GM12873 (cell line): ENCODE measurements around the gene POMT2.

Source experiments
- CTCF ChIP-seq: IDR thresholded peaks from 2 replicates; pipeline ENCODE4 v1.5.1; 2012; ENCODE audit warnings: low read depth, mild to moderate bottlenecking, moderate library complexity, low read length, control low read depth; ENCODE audit not compliant: insufficient read depth; ENCODE audit errors: missing control alignments

The POMT2 gene

DNA sequence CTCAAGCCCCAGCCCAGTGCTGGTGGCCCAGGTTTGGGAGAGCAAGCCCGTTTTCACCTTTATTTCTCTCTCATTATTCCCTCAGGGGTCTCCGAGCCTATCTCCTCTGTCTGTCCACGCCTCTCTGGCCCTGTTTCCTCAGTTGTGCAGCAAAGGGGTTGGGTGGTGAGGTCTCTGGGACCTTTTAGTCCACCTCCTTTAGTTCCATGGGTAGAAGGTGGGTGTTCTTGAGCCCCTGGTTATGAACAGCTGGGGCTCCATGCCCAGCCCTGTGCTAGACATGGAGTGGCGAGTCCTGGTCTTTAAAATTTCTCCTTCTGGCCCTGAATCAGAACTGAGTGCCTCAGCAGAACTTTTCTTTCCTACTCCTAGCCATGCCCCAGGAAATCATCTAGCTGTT is 48.4 kb downstream of the POMT2 start:
- TF ChIP-seq CTCF, result no peak

DNA sequence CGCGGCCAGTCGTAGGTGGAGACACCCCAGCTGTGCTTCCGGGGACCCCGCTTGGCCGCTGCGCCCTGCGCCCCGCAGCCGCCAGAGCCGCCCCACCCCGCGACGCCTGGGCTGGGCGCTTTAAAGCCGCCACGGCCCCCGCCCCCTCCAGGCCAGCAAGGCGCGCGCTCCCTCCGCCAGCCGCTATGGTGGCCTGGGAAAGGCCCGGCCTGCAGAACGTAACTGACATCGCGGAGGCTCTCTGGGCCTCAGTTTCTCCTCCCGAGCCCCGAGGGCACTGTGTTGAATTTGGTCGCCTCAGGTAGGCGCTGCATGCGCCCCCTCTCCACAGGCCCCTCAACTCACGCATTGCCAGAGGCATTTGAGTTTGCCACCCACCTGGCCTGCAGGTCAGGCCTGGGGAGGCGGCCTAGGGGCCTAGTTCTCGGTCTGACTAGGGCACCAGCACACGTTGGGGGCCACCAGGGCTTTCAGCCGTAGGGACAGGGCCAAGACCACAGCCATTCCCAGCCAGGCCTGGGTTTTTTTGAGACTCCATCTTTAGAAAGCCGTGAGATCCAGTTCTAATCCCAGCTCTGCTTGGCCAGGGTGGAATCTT is 49.5 kb downstream of the POMT2 start, which contains the start of gene NGB:
TSS of gene NGB (minus strand) at position 94 of the 598 bp plus-strand sequence. CDS start 269 bp downstream, outside the sequence.
- TF ChIP-seq CTCF, result no peak

DNA sequence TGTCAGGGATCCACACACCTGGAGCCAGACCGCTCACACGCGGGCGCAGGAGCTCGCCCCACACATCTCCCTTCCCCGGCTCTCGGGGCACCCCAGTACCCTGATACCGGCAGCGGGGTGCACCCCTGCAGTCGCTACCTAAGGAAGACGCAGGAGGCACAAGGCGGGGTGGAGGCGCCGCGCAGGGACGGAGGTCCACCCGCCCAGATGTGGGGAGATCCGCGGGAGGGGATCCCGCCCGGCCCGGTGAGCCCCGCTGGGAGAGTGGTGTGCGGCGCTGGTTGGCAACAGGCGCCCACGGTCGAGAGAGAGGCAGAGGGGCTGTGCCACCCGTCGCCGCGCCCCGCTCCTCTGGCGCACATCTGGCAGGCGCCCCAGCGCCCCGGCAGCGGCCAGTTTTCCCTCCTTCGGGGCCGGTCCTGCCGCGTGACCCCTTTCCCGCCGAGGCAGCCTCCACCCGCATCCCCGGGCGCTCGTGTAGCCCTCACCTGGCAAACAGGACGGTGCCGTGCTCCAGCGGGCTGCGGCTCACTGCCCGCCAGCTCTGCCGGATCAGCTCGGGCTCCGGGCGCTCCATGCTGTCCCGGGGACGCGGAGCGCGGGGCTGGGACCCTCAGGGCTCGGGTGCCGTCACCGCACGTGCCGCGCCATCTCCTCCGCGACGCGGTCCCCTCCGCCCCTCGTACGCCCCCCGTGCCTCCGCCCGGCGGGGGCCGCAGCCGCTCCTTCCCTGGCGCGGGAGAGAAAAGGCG is 50.1 kb downstream of the POMT2 start:
- TF ChIP-seq CTCF, result no peak

DNA sequence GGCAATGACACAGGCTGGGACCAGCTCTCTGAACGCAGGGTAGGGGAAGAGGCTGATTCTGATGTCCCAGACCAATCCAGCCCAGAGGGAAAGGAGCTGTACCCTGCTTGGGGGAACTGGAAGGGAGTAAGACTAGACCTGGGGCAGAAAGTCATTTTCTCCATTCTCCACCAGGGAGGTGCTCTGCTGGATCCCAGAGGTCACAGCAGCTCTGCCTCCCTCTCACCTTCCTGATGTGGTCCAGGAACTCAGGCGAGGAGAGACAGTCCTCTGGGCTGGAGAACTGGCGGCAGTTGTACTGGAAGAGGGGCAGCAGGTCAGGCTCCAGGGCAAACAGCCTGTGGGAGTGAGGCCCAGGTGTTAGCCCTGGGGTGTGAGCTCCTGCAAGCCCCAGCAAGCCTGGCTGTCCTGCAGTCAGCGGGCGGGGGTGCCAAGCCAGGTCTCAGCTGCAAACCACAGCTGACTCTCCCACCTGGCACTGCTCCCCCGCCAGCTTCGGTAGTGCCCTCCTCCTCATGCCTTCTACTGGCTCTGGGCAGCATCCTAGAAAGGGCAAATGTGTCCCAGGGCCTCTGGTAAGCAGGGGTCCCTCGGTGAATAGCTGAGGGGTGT is 51.6 kb downstream of the POMT2 start:
- no peak for TF ChIP-seq CTCF

DNA sequence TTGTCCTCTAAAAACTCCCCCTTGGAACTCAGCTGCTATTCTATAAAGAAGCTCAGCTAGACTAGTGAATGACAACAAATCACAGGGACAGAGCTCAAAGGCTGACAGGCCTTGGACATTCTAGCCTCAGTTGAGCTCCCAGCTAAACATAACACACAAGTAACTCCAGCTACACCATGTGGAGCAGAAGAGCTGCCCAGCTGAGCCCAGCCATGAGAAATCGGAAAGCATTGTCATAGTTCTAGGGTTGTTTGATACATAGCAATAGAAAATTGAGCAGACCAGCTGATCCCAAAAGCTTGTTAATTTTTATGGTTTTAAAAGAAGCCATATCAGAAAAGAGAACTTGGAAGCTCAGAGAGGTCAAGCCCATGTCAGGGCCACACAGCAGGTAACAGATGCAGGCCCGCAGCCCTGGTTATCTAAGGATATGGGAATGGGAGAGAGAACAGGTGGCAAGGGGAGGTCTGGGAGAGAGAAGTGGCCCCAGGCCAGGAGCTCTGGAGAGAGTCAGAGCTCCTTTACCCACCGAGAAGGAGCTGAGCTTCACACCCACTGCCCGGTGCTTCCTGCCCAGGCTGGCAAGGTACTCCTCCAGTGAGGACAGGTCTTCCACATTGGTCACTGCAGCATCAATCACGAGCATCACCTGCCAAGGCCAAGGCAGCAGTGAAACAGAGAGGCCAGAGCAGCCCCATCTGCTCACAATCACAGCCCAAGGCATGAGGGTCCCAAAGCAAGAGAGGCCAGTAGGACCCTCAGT is 52.6 kb downstream of the POMT2 start:
- no peak for TF ChIP-seq CTCF

GRCh38 chr14:77266336-77266735 is 54.3 kb downstream of the POMT2 start:
- TF ChIP-seq CTCF, result no peak
